HG03521 (cell line): ENCODE measurements around the gene S100A2.

Experiments used
- ATAC-seq: cut with Tn5 transposase; IDR thresholded peaks from one replicate; pipeline ENCODE4 v1.9.1; 2021; ENCODE audit warnings: mild to moderate bottlenecking, moderate library complexity; ENCODE audit not compliant: unreplicated experiment

The S100A2 gene

GRCh38 chr1:153546796-153547559, 18.7 kb downstream of the S100A2 start:
- ATAC-seq = no peak

- no peak for ATAC-seq
These were observed 19.3 kb downstream of the S100A2 start for GRCh38 chr1:153546371-153546770.

GRCh38 chr1:153545067-153546055, 20.3 kb downstream of the S100A2 start, which contains the start of gene S100A4:
Gene S100A4 (minus strand): TSS chr1:153545806. CDS start chr1:153544794, 1,012 bp downstream.
- no peak for ATAC-seq

GRCh38 chr1:153544453-153545066, 21.1 kb downstream of the S100A2 start:
- no peak for ATAC-seq

GRCh38 chr1:153543736-153544135, 21.9 kb downstream of the S100A2 start:
- no peak for ATAC-seq

GRCh38 chr1:153542956-153543711, 22.5 kb downstream of the S100A2 start:
- no peak for ATAC-seq

GRCh38 chr1:153541641-153542590, 23.7 kb downstream of the S100A2 start:
- ATAC-seq = no peak

- ATAC-seq = no peak
These were observed 25.0 kb downstream of the S100A2 start, which contains the start of gene S100A5 for GRCh38 chr1:153540394-153541361. Gene S100A5 (minus strand): TSS chr1:153540934. CDS start chr1:153540191, 743 bp downstream.

GRCh38 chr1:153539395-153540093, 26.1 kb downstream of the S100A2 start:
- ATAC-seq = no peak

GRCh38 chr1:153538315-153538821, 27.3 kb downstream of the S100A2 start:
- no peak for ATAC-seq

- ATAC-seq = no peak
These were observed 28.3 kb downstream of the S100A2 start for GRCh38 chr1:153537376-153537730.

GRCh38 chr1:153536671-153537375, 28.8 kb downstream of the S100A2 start:
- ATAC-seq = no peak

- no peak for ATAC-seq
These were observed 29.5 kb downstream of the S100A2 start for GRCh38 chr1:153536012-153536670.

- no peak for ATAC-seq
These were observed 30.2 kb downstream of the S100A2 start, which contains the start of gene S100A6 for GRCh38 chr1:153535242-153536011. Gene S100A6 (minus strand): TSS chr1:153535991. CDS start chr1:153535339, 652 bp downstream.

- ATAC-seq = no peak
These were observed 30.8 kb downstream of the S100A2 start for GRCh38 chr1:153534925-153535241.
